ENCODE data around the gene VAC14.

The VAC14 gene

GRCh38 chr16:70681382-70682238 is 119.3 kb downstream of the VAC14 start:
- no peak overlapping the region for H3K4me3 ChIP-seq (ENCODE audit: low read depth, low read length)
- TF ChIP-seq, protein P1, sequence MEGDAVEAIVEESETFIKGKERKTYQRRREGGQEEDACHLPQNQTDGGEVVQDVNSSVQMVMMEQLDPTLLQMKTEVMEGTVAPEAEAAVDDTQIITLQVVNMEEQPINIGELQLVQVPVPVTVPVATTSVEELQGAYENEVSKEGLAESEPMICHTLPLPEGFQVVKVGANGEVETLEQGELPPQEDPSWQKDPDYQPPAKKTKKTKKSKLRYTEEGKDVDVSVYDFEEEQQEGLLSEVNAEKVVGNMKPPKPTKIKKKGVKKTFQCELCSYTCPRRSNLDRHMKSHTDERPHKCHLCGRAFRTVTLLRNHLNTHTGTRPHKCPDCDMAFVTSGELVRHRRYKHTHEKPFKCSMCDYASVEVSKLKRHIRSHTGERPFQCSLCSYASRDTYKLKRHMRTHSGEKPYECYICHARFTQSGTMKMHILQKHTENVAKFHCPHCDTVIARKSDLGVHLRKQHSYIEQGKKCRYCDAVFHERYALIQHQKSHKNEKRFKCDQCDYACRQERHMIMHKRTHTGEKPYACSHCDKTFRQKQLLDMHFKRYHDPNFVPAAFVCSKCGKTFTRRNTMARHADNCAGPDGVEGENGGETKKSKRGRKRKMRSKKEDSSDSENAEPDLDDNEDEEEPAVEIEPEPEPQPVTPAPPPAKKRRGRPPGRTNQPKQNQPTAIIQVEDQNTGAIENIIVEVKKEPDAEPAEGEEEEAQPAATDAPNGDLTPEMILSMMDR (IDR thresholded peaks at IDR 0.05; ENCODE audit: borderline replicate concordance, insufficient read depth, low read depth, low read length), result no peak

DNA sequence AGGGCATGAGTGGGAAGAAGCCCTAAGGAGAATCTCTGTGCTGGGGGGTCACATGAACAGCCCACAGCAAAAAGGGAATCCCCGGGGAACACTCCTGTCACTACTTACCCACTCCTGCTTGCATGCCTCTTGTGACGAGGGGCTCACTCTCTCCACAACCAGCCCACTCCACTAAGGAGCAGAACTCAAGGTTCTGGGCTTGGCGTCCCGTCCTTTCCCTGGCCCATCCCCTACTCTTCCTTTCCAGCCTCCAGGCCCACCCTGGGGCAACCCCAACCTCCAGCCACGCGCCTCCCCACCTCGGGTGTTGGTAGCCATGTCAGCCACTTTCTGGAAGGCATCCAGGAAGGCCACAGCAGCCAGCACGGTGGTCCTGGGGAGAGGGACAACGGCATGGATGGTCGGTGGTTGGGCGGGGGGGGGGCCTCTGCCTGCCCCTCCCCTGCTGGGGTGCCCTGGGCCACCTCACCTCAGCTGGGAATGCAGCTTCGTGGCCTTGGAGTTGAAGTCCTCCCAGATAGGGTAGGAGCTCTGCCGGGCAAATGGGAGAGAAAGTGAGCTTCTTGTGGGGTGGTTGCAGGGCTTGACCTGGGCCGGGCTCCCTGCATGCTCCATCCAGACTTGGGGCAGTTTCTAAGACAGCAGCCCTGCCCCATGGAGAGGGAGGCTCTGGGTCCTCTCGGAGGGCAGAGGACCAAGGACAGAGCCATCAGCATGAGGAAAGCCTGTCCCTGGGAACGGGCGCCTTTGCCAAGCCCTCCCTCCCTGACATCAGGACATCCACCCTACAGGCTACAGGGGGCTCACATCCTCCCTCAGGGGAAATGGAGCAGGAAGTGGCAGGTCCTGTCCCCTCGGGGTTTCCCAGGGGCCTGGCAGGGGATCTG is 120.2 kb downstream of the VAC14 start:
- TF ChIP-seq, protein P1 (IDR thresholded peaks at IDR 0.05; ENCODE audit: borderline replicate concordance, insufficient read depth, low read depth, low read length), result no peak
- no peak overlapping the region for H3K4me3 ChIP-seq (ENCODE audit: low read depth, low read length)

DNA sequence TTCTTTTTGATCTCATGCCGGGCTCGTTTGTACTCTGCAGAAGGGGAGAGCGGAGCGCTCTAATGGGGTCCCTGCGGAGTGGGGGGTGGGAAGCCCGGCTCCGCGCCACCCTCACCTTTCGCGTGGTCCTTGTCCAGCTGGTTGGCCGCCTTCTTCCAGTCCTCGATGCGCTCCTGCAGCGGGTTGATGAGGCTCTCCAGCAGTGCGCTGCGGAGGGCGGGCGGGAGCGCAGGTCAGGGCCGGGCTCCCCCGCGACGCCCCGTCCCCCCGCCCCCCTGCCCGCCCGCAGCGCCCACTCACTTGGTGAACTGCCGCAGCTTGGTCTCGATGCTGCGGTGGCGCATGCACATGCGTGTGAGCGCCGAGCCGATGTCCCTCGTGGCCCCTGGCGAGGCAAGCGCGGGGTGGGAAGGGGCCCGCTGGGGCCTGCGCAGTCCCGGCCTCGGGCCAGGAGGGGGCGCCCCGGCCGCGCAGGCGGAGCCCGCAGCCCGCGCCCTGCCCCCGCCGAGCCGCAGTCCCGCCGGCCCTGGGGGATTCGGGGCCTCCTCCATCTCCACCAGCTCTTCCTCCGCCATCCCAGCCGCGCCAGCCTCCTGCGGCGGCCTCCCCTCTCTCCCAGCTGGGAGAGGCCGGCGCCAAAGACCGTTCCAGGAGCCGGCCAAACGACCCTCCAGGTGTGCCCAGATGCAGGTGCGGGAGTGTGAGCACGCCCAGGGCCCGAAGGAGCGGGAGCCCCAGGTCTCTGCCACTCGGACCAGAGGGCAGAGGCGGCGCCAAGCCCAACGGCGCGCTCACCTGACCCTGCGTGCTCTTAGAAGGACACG is 121.1 kb downstream of the VAC14 start:
- H3K4me3 ChIP-seq (ENCODE audit: low read depth, low read length), result no peak overlapping the region
- TF ChIP-seq, protein P1 (IDR thresholded peaks at IDR 0.05; ENCODE audit: borderline replicate concordance, insufficient read depth, low read depth, low read length), result peak; percentile 24; the same call in 1 of the 2 replicates

DNA sequence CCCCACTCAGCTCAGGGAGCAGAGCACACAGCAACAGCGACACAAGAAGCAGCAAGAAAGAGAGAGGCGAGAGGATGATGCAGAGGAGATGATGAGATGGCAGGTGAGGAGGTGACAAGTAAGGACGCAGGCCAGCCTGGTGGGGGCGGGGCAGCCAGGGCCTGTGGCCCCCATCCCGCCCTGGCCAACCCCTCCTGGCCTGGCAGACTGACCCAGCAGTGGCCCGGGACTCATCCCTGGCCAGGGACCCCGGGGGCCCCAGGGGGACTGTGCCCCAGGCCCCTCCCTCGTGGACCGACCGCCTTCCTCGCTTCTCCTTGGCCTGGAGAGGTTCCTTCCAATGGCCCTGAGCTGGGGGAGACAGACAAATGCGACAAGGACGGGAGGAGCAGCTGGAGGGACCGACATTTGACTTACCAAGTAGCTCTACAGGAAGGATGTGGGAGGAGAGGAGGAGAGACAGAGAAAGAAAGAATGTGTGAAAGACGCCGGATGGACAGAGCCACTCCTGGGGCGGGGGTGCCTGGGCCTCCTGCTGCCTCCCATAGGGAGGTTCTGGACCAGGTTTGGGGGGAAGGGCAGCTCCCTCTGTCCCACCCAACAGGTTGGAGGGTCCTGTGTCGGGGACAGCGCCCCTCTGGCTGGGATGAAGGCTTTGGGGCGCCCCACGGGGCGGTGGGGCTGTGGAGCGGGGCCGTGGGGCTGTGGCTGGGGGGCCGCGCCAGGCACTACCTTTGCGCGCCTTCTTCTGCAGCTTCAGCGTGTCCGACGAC is 121.9 kb downstream of the VAC14 start:
- TF ChIP-seq, protein P1 (IDR thresholded peaks at IDR 0.05; ENCODE audit: borderline replicate concordance, insufficient read depth, low read depth, low read length), result no peak
- H3K4me3 ChIP-seq (ENCODE audit: low read depth, low read length), result no peak overlapping the region

DNA sequence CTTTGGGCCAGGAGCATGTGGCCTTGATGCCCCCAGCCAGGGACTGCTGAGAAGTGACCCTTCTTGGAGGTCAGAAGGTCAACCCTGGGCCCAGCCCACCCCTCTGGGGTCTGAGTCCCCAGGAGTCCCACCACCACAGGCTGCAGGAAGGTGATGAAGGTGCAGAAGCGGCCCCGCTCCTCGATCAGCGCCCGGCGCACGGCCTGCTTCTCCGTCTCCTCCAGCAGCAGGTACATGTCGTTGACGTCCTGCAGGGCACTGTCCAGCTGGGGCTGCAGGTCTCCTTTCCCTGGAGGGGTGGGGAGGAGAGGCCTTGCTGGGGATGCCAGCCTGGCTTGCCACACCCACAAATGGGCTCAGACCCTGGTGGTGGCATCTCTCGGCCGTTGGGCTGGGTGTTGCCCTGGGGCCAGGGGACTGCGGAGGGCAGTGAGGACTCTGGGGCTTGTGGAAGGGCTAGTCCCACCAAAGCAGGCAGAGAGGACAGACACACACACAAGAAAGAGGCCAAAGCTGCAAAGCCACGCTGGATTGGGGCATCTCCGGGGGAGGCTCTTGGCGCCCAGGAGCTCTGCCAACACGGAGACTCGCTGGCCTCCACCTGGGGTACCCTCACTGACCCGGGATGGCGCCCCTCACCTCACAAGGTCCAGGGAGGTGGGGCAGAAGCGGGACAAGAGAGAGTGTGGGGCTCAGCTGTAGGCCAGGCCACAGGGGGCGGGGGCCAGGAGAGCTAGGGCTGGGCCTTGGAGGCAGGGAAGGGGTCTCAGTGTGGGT is 122.6 kb downstream of the VAC14 start:
- H3K4me3 ChIP-seq (ENCODE audit: low read depth, low read length), result no peak overlapping the region
- TF ChIP-seq, protein P1 (IDR thresholded peaks at IDR 0.05; ENCODE audit: borderline replicate concordance, insufficient read depth, low read depth, low read length), result no peak

All from GM12875 (cell line).